ENCODE measurements around the gene TBX18.

Gene TBX18

DNA sequence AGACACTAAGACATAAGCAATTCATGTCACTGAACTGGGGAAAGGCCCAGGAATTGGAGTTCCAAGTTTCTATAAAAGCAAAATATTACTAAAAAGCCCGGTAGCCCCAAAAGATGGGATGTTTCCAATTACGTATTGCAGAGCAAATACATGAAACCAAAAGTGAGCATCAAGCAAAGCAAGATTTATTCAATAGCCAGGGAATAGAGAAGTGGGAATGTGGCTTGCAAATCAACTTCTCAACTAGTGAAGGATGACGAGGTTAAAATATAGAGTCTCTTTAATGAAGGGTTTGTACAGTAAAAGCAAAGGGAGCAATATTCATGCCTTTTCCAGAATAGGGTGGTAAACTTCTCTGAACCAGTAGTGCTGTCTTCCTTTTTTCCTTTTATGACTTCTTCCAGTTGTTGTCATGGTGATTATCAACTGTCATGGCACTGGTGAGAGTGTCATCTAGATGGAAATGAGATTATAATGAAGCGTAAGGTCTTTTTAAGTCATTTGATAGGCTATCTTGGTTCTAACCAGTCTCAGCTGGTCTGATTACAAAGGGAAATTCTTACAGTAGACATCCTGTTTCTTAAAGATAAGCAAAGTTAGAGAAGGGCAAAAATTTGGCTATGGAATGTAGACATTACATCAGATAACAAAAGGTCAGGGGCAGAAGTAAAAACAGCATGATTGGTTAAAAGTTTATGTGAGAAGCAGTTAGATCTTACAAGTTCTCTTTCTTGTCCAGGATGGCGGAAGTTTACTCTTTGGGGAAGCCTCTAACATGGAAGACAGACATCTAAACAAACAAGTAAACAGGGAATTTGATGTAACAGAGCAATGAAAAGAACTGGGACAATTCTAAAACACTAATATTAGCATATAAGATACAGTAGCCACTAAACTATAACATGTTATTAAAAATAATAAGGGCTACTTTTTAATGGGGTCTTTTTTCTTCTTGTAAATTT is 96.9 kb downstream of the TBX18 start:
- no peak for DNase-seq

DNA sequence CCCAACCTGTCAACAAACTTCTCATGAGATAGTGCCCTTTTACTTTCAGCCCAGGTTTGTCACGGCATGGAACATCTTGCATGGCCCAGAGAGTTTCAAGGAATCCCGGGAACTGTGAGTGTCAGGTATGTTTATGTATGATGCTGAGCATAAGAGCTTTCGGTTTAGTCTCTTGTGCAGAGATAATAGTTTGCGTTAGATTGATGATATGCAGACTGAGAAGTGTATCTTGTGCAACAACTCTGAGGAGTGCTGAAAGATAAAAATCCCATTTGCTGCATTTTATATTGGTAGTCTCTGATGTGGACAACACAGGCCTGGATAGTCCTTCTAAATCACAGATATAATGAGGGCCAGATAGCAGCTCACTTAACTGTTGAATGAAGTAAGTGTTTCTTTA is 99.0 kb downstream of the TBX18 start:
- no peak for DNase-seq

DNA sequence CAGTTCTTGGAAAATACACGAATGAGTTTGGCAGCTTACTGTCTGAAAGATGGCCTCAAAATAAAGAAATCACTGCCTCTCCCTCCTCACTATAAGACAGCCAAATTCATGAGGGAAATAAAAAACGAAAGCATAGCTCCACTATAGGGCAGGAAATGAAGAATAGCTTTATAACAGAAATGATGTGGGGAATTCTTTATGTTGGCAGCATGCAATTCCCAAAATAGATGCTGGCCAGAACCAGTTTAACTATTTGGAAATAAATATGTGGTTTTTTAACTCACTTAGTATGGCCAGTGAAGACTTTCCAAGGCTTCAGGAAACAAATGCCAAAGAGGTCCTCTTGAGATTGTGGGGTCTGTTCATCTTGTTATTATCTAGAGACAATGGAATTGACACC is 100.5 kb downstream of the TBX18 start:
- DNase-seq = no peak

DNA sequence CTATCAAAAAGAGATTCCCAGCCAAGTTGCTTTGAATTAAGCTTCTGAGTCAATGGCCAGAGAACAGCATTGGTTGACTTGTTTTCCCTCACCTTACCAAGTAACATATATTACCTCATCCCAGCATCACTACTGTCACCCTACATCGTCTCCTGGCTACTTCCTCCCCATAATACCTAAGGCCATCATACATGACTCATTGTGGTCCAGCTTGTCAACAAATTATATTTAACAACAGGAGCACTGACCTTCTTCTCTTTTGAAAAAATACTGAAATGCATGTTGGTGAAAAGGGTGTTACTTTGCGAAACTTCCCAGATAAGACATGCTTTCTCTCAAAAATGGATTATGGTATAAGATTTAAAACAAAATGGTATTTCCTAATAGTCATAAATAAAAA is 106.9 kb downstream of the TBX18 start:
- DNase-seq = peak; percentile 35

DNA sequence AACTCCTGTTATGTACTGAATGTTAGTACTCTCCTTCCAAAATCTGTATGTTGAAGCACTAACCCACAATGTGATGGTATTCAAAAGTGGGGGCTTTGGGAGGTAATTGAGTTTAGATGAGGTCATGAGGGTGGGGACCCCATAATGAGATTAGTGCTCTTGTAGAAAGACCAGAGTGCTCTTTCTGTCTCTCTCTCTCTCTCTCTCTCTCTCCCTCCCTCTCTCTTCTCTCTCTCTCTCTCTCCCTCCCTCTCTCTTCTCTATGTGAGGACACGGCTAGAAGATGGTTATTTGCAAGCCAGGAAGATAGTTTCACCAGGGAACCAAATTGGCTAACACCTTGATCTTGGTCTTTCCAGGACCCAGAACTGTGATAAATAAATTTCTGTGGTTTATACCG is 107.4 kb downstream of the TBX18 start:
- no peak for DNase-seq

DNA sequence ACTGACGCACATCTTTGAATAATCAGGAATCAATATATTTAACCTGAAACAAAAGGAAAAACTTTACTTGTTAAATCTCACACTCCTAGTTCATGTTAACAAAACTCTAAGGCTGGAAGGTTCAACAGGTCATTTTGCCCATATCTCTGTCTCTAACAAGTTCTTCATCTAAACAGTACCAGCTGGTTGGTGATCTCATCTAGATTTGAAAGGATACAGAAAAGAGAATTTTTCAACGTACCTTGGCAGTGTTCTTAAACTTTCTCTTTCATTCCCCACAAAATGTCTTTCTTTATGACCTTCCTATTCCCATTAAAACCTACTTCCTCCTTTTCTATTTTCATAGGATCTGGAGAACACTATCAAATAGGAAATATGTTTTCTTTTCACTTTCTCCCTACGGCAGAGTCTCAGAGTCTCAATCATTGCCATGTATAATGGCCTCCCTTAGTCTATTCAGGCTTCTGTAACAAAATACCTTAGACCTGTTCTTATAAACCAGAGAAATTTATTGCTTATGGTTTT is 111.3 kb downstream of the TBX18 start:
- DNase-seq = no peak

DNA sequence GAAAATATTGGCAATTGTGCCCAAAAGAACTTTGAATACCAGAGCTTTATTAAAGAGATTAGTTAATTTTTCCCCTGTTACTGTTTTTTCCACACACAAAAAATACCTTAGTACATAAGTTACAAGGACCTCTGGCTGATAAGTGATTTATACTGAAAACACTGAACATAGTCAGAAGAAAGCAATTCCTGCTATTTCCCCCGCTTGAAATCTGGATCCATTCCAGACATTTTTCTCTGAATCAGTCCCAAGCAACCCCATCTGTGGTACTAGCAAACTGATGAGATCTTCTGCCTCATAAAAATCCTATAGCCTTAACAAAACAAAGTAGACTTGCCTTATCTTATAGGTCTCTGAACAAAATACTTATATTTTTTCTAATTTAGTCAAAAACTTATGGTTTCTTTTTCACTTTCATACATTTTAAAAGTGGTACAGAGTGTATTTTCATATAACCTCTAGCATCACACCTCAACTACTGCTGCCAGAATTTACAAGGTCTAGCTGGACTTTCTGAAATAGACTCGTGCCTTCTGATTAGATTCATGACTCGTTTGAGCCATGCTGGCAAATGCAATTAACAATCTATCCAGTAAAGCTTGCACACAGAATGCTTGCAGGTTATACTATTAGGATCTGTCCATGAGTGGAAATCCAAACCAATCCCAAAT is 111.9 kb downstream of the TBX18 start:
- peak; percentile 98 for DNase-seq

DNA sequence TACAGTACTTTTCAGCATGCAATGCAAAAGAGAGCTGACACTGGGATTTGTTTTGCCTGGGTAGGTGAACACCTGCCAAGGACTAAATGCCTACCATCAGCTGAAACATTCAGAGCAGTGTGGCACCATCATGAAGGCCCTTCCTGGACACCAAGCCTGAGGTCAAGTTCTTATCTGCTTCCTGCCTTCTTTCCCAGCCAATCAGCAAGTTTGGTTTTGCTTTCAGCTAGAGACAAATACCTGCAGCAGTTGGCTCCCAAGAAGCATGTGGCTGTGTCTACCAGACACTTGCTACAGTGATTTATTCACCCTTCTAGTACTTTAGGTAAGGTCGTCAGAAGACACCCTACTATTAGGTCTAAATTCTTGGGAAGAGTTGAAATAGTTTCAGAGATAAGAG is 112.8 kb downstream of the TBX18 start:
- no peak for DNase-seq

DNA sequence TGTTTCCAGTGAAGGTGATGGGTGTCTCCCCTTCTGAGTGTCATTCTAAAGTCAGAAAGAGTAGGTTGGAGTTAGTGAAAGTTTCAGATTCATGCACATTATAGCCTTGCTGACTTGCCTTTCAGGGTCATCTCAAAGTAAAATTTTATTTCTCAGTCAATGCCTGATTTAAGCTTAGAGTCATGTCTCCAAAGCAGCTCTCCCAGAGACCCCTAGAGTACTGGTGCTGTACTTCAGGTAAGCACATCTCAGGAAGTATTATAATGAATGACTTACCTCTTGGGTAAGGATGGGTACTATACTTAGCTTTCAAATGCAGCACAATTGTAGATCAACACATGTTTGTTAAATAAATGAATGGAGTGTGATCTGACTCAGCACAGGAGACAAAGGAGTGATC is 116.0 kb downstream of the TBX18 start:
- no peak for DNase-seq

DNA sequence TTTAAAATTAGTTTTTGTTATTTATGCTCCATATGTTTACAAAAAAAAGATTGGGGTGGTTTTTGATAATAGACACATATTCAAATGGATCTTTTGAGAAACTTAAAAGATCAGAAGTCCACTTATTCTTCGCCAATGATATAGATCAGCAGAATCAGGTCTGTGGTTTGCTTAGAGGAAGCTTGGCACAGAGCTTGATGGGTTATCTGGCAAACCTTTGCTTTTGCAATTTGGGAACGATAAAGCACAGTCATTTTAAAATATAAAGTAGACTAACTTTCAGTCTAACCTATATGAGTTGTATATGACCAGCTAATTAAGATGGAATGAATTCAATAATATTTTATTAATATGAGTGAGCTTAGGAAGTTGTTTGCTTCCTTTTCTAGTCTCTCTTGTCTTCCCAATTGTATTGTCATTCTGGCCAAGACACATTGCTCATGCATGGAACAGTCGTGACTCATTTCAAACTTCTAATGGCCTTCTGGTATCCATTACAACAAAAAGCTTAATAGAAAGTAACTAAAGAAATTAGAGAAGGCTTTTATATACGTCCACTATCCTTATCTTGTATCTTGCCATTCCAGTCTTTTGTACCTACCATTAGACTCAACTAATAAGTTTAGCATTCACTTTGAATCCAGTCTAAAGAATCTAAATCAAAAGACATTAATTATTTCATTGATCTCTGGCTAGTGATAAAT is 118.7 kb downstream of the TBX18 start:
- peak; percentile 78 for DNase-seq

DNA sequence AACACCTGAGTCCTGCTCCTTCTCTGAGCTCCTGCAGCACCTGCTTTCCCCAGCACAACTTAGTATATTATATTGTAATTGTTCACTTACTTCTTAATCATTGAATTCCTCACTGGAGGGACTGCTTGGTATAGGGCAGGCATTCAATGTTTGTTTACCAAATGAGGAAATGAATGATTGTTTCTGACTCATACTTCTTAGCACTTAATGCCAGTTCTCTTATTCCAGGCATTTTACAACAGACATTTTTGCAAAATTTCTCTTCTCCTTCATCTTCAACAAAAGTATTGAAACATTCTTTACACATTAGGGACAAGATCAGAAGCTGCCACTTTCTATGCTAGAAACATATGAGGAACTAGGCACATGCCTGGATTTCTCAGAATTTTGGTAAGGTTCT is 119.4 kb downstream of the TBX18 start:
- peak; percentile 66 for DNase-seq

DNA sequence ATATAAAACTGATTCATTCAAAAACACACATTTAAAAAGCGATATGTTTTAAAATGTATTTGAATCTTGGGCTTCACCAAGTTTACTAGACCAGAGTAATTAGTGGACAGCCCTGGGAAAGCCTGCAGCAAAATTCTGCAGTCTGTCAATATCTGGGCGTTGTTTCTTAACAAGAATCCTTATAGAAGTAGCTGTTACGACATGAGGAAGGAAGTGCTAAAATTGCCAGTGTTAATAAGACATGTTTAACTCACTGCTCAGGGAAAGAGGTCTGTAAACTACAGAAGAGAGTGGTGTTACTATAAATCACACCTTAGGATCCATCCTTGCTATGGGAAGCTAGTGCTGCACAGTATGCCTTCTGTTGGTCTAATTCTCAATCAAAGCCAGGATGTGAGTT is 120.6 kb downstream of the TBX18 start:
- DNase-seq = no peak

DNA sequence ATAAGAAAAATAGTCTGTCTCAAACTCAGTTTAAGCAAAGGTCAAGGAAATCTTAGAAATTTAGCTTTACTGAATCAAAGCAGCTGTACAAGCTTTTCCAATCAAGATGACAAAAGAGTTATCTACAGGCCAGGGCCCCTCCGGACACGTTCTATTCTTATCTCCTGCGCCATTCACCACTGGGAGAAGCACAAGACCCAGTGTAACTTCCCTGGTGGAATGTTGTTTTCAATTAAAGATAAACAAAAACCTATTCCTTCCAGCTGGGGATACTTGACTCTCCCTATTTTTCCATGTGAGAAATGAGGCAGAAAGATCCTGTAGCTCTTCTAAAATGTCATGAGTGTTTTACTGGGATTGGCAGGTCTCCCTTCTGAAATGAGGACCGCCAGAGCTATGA is 123.3 kb downstream of the TBX18 start:
- DNase-seq = no peak

DNA sequence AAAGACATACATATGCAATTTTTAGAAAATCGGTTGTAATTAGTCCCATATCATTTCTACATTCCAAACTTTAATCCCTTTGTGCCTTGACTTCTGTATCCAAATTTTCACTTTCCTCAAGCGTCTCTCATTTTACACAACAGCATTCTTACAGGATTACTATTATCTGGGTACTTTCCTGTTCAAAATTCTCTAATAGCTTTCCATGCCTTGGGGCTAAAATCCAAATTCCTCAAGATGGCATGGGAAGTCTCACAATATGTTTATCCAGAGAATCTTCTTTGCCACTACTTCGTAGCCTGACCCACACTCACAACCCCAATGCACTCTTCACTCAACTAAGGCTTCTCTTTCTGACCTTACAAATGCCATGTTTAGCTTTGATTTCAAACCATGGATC is 125.0 kb downstream of the TBX18 start:
- no peak for DNase-seq

DNA sequence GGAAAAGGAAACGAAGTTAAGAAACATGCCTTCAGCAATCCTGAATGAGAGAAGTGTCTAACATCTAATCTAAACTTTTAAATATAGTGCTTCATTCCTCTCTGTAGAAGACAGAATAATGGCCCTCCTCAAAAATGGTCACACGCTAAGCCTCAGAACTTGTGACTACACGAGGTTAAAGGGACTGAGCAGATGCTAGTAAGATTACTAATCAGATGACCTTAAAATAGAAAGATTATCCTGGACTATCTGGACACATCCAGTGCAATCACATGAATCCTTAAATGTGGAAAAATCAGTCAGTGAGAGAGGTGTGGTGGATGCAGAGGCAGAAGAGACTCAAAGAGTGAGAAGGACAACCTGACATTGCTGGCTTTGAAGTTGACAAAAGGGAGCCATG is 126.1 kb downstream of the TBX18 start:
- no peak for DNase-seq

Measured in fibroblast of skin of right quadriceps (primary cell).